ENCODE data around the gene KIF27.

The KIF27 gene, protein sequence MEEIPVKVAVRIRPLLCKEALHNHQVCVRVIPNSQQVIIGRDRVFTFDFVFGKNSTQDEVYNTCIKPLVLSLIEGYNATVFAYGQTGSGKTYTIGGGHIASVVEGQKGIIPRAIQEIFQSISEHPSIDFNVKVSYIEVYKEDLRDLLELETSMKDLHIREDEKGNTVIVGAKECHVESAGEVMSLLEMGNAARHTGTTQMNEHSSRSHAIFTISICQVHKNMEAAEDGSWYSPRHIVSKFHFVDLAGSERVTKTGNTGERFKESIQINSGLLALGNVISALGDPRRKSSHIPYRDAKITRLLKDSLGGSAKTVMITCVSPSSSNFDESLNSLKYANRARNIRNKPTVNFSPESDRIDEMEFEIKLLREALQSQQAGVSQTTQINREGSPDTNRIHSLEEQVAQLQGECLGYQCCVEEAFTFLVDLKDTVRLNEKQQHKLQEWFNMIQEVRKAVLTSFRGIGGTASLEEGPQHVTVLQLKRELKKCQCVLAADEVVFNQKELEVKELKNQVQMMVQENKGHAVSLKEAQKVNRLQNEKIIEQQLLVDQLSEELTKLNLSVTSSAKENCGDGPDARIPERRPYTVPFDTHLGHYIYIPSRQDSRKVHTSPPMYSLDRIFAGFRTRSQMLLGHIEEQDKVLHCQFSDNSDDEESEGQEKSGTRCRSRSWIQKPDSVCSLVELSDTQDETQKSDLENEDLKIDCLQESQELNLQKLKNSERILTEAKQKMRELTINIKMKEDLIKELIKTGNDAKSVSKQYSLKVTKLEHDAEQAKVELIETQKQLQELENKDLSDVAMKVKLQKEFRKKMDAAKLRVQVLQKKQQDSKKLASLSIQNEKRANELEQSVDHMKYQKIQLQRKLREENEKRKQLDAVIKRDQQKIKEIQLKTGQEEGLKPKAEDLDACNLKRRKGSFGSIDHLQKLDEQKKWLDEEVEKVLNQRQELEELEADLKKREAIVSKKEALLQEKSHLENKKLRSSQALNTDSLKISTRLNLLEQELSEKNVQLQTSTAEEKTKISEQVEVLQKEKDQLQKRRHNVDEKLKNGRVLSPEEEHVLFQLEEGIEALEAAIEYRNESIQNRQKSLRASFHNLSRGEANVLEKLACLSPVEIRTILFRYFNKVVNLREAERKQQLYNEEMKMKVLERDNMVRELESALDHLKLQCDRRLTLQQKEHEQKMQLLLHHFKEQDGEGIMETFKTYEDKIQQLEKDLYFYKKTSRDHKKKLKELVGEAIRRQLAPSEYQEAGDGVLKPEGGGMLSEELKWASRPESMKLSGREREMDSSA (N-terminal part only)

DNA sequence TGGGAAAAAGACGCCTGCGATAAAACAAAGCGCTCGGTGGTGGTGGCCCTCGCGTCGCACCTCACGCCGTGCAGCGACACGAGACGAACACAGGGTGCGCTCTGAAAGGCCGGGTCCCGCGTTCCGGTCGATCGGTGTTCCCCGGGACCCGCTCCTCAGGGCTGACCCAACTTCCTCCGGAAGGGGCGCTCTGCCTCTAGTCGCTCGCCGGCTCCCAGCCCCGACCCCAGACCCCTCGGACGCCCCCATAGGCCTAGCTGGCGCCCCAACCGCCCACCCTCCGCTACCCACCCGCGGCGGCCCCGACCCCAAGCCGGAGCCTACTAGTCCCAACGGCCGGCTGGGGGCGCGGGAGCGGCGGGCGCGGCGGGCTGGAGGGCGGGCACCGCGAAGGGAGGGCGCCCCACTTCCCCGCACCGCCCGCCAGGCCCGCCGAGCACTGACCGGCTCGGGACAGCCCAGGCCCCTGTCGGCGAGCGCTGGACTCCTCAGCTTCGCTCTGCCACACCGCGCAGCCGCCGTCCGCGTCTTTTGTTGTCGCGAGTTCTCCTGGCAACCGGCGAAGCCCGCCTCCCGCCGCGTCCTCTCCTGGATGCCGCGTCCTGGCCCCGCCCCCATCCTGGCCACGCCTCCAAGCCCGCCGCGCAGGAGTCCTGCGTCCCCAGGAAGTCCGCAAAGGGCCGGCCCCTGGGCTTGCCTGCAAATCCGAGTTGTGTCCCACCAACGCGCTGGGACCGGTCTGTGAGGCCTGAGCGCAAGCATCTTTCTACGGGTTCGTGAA lies at the start of gene KIF27:
Gene KIF27, minus strand, starts transcription at position 506 of the 781 bp plus-strand sequence. CDS start 5,841 bp downstream, outside the sequence.
- Histone ChIP-seq H3K36me3 (ENCODE audit: control insufficient read depth in 2 of 2, insufficient read depth in 2 of 2, low read length in 2 of 2) (no peaks in the 10 kb centered on the region), H3K9ac (ENCODE audit: low read depth in 1 of 2, low read length in 2 of 2) (peak within 1 kb of the TSS; percentile 70 to 74), H3K4me3 (ENCODE audit: low read length in 2 of 2) (peak within 1 kb of the TSS; percentile 74 to 79), H3K27me3 (ENCODE audit: control insufficient read depth in 2 of 2, insufficient read depth in 2 of 2, low read length in 2 of 2) (no peaks in the 10 kb centered on the region), H3K9me3 (ENCODE audit: control insufficient read depth in 2 of 2, low read length in 2 of 2) (no peaks in the 10 kb centered on the region), H3K27ac (ENCODE audit: low read depth in 2 of 2, low read length in 2 of 2) (peak within 1 kb of the TSS; percentile 90 to 91), H3K4me1 (ENCODE audit: control insufficient read depth in 2 of 2, insufficient read depth in 2 of 2, low read length in 2 of 2) (peaks cover 6% of the 10 kb centered on the region in 2 donors)

DNA sequence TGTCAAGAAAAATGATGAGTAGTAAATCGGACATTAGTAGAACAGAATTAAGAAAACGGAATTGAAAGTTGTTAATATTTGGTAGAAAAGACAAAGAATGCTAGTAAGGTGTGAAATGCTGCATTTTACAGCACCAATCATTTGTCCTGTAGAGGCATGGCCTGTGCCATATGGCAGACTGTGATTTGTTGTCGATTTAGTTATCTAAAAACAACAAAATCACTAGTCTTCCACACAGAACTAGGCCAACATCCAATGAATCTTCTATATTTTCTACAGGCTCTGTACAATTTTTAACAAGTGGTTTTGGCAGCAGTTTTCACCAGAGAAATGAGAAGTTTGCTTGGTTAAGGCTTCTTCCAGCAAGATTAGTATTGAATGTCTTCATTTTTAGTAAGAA lies 48.4 kb upstream of the KIF27 start:
- Histone ChIP-seq H3K4me3 (ENCODE audit: low read length in 2 of 2) (no peak overlapping the region), H3K27me3 (ENCODE audit: control insufficient read depth in 2 of 2, insufficient read depth in 2 of 2, low read length in 2 of 2) (no peaks in the 10 kb centered on the region), H3K36me3 (ENCODE audit: control insufficient read depth in 2 of 2, insufficient read depth in 2 of 2, low read length in 2 of 2) (peaks cover 69 to 71% of the 10 kb centered on the region in 2 donors), H3K9ac (ENCODE audit: low read depth in 1 of 2, low read length in 2 of 2) (no peak overlapping the region), H3K9me3 (ENCODE audit: control insufficient read depth in 2 of 2, low read length in 2 of 2) (no peaks in the 10 kb centered on the region), H3K4me1 (ENCODE audit: control insufficient read depth in 2 of 2, insufficient read depth in 2 of 2, low read length in 2 of 2) (no peaks in the 10 kb centered on the region), H3K27ac (ENCODE audit: low read depth in 2 of 2, low read length in 2 of 2) (no peak overlapping the region)

DNA sequence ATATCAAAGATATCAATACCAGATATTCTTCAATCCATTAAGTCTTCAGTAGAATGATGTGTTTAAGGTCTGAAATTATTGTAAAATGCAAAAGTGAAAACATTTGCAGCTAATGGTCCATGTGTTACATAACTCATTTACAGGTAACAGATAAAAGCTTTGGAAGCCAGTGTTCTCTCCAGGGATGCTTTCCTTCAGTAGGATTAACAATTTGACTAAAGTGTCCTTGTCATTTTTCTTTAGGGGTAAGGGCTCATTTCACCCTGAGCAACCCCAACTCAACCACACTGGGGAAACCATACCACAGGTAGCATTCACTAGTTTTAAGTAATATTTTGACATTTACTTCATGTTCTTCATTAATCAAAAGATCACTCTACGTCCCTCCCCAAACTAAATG lies 45.8 kb upstream of the KIF27 start:
- no peak overlapping the region for H3K9ac ChIP-seq (ENCODE audit: low read depth in 1 of 2, low read length in 2 of 2)

DNA sequence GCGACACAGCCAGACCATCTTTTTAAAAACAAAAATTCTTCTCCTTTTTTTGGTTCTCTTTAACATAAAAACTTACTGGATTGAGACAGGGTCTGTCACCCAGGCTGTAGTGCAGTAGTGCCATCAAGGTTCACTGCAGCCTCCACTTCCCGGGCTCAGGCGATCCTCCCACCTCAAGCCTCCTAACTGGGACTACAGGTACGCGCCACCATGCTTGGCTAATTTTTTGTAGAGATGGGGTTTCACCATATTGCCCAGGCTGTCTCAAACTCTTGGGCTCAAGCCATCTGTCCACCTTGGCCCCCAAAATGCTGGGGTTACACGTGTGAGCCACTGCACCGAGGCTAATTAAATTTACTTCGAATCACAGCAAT lies 45.0 kb upstream of the KIF27 start:
- Histone ChIP-seq H3K36me3 (ENCODE audit: control insufficient read depth in 2 of 2, insufficient read depth in 2 of 2, low read length in 2 of 2) (peaks cover 35 to 41% of the 10 kb centered on the region in 2 donors), H3K27me3 (ENCODE audit: control insufficient read depth in 2 of 2, insufficient read depth in 2 of 2, low read length in 2 of 2) (no peaks in the 10 kb centered on the region)

More for the DNA sequence above, 45.8 kb upstream of the KIF27 start:
- Histone ChIP-seq H3K27ac (ENCODE audit: low read depth in 2 of 2, low read length in 2 of 2) (no peak overlapping the region), H3K9me3 (ENCODE audit: control insufficient read depth in 2 of 2, low read length in 2 of 2) (no peaks in the 10 kb centered on the region), H3K36me3 (ENCODE audit: control insufficient read depth in 2 of 2, insufficient read depth in 2 of 2, low read length in 2 of 2) (peaks cover 44 to 50% of the 10 kb centered on the region in 2 donors), H3K4me1 (ENCODE audit: control insufficient read depth in 2 of 2, insufficient read depth in 2 of 2, low read length in 2 of 2) (peaks cover 0 to 3% of the 10 kb centered on the region in 2 donors), H3K4me3 (ENCODE audit: low read length in 2 of 2) (no peak overlapping the region), H3K27me3 (ENCODE audit: control insufficient read depth in 2 of 2, insufficient read depth in 2 of 2, low read length in 2 of 2) (no peaks in the 10 kb centered on the region)

DNA sequence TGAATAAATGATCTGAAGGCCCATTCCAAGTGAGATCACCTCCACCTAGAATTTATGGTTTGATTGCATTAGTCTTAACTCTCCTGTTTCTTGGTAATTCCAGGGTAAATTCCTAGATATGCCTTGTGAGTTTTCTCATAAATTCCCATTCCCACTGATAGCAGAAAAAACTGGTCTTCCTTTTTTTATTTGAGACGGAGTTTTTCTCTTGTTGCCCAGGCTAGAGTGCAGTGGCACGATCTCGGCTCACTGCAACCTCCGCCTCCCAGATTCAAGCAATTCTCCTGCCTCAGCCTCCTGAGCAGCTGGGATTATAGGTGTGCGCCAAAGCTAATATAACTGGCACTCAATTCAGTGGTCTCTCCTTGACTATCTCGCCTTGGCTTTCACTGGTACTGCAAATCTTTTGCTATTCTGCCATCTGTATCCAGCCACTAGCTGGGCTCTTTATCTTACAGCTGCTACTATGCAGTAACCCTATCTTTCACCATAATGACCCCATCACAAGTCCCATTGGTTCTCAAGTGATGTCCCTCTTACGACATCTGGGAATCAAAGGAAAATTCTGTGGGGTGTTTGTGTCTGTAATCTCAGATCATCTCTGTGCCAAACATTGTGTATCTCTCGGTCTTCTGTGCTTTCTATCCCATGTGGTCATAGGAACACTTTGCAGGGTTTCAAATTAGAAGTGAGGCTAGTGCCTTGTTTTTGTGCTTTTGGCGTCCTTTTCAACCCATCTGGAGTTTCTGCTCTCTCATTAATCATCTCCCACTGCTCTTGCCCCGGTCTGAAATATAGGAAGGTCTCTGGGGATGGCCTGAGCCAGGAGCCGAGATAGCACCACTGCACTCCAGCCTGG lies 44.3 kb upstream of the KIF27 start:
- peaks cover 0 to 3% of the 10 kb centered on the region in 2 donors for H3K4me1 ChIP-seq (ENCODE audit: control insufficient read depth in 2 of 2, insufficient read depth in 2 of 2, low read length in 2 of 2)
- H3K36me3 ChIP-seq (ENCODE audit: control insufficient read depth in 2 of 2, insufficient read depth in 2 of 2, low read length in 2 of 2), result peaks cover 29 to 35% of the 10 kb centered on the region in 2 donors
- H3K9me3 ChIP-seq (ENCODE audit: control insufficient read depth in 2 of 2, low read length in 2 of 2), result no peaks in the 10 kb centered on the region
- H3K27ac ChIP-seq (ENCODE audit: low read depth in 2 of 2, low read length in 2 of 2), result no peak overlapping the region
- no peak overlapping the region for H3K9ac ChIP-seq (ENCODE audit: low read depth in 1 of 2, low read length in 2 of 2)
- H3K4me3 ChIP-seq (ENCODE audit: low read length in 2 of 2), result no peak overlapping the region
- H3K27me3 ChIP-seq (ENCODE audit: control insufficient read depth in 2 of 2, insufficient read depth in 2 of 2, low read length in 2 of 2), result no peaks in the 10 kb centered on the region

More for the DNA sequence above, 45.0 kb upstream of the KIF27 start:
- Histone ChIP-seq H3K4me3 (ENCODE audit: low read length in 2 of 2) (no peak overlapping the region), H3K9ac (ENCODE audit: low read depth in 1 of 2, low read length in 2 of 2) (no peak overlapping the region), H3K4me1 (ENCODE audit: control insufficient read depth in 2 of 2, insufficient read depth in 2 of 2, low read length in 2 of 2) (peaks cover 0 to 3% of the 10 kb centered on the region in 2 donors), H3K9me3 (ENCODE audit: control insufficient read depth in 2 of 2, low read length in 2 of 2) (no peaks in the 10 kb centered on the region), H3K27ac (ENCODE audit: low read depth in 2 of 2, low read length in 2 of 2) (no peak overlapping the region)

DNA sequence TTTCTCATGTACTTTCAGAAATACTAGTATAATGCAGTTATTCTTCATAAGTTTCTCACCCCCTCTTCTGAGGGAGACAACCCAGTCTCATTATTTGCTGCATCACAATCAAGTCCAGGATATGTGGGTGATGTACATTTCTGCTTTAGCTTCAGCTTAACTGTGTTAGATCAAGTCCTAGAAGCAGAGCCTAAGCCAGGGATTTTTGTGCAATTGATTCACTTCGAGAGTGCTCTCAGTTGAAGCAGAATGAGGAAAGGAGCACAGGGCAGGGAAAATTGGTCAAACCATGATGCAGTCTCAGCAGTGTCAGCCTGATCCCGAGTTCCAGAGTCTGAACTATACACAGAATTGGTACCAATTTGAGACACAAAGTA lies 43.7 kb upstream of the KIF27 start:
- no peaks in the 10 kb centered on the region for H3K27me3 ChIP-seq (ENCODE audit: control insufficient read depth in 2 of 2, insufficient read depth in 2 of 2, low read length in 2 of 2)
- peaks cover 23 to 29% of the 10 kb centered on the region in 2 donors for H3K36me3 ChIP-seq (ENCODE audit: control insufficient read depth in 2 of 2, insufficient read depth in 2 of 2, low read length in 2 of 2)
- H3K4me3 ChIP-seq (ENCODE audit: low read length in 2 of 2), result no peak overlapping the region
- no peak overlapping the region for H3K9ac ChIP-seq (ENCODE audit: low read depth in 1 of 2, low read length in 2 of 2)
- no peaks in the 10 kb centered on the region for H3K9me3 ChIP-seq (ENCODE audit: control insufficient read depth in 2 of 2, low read length in 2 of 2)
- H3K27ac ChIP-seq (ENCODE audit: low read depth in 2 of 2, low read length in 2 of 2), result no peak overlapping the region
- peaks cover 0 to 3% of the 10 kb centered on the region in 2 donors for H3K4me1 ChIP-seq (ENCODE audit: control insufficient read depth in 2 of 2, insufficient read depth in 2 of 2, low read length in 2 of 2)

DNA sequence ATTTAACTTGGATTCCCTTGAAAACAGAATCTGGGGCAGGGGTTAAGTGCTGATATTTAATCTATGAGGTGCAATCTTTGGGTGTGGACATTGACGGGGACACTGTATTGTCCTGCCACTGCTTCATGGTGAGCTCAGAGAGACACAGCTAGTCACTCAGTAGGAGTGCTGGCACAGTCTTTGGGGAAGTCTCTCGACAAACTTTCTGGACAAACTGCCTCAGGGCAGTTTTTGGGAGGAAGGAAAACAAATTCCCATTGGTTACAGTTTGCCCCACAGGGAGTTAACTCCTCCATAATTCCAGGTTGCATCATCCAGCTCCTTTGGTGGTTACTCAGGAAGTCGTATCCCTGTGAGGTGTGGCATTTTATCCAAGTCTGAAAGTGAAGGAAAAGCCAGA lies 40.9 kb upstream of the KIF27 start:
- H3K9ac ChIP-seq (ENCODE audit: low read depth in 1 of 2, low read length in 2 of 2), result no peak overlapping the region
- H3K27me3 ChIP-seq (ENCODE audit: control insufficient read depth in 2 of 2, insufficient read depth in 2 of 2, low read length in 2 of 2), result no peaks in the 10 kb centered on the region
- H3K36me3 ChIP-seq (ENCODE audit: control insufficient read depth in 2 of 2, insufficient read depth in 2 of 2, low read length in 2 of 2), result peaks cover 4 to 5% of the 10 kb centered on the region in 2 donors
- no peak overlapping the region for H3K27ac ChIP-seq (ENCODE audit: low read depth in 2 of 2, low read length in 2 of 2)
- H3K9me3 ChIP-seq (ENCODE audit: control insufficient read depth in 2 of 2, low read length in 2 of 2), result no peaks in the 10 kb centered on the region
- no peak overlapping the region for H3K4me3 ChIP-seq (ENCODE audit: low read length in 2 of 2)
- peaks cover 4 to 7% of the 10 kb centered on the region in 2 donors for H3K4me1 ChIP-seq (ENCODE audit: control insufficient read depth in 2 of 2, insufficient read depth in 2 of 2, low read length in 2 of 2)

DNA sequence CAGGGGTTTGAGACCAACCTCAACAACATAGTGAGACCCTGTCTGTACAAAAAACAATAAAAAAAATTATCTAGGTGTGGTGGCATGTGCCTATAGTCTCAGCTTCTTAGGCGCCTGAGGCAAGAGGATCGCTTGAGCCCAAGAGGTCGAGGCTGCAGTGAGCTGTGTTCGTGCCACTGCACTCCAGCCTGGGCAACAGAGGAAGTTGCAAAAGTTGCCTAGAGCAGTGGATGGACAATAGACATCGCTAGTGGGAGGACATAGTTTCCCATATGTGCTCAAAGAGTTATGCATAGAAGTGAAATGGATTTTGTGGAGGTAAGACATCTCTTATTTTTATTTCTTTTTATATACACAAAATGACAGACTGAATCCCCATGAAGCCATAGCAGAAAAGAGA lies 39.8 kb upstream of the KIF27 start:
- H3K27ac ChIP-seq (ENCODE audit: low read depth in 2 of 2, low read length in 2 of 2), result no peak overlapping the region
- H3K4me1 ChIP-seq (ENCODE audit: control insufficient read depth in 2 of 2, insufficient read depth in 2 of 2, low read length in 2 of 2), result peaks cover 8 to 14% of the 10 kb centered on the region in 2 donors
- H3K36me3 ChIP-seq (ENCODE audit: control insufficient read depth in 2 of 2, insufficient read depth in 2 of 2, low read length in 2 of 2), result no peaks in the 10 kb centered on the region
- H3K27me3 ChIP-seq (ENCODE audit: control insufficient read depth in 2 of 2, insufficient read depth in 2 of 2, low read length in 2 of 2), result no peaks in the 10 kb centered on the region
- H3K4me3 ChIP-seq (ENCODE audit: low read length in 2 of 2), result no peak overlapping the region
- no peaks in the 10 kb centered on the region for H3K9me3 ChIP-seq (ENCODE audit: control insufficient read depth in 2 of 2, low read length in 2 of 2)
- no peak overlapping the region for H3K9ac ChIP-seq (ENCODE audit: low read depth in 1 of 2, low read length in 2 of 2)

Data from mucosa of rectum (tissue), 2 donors.